ENCODE results near the gene S100A8. TPM values are rescaled to one million over a fixed set of nuclear protein-coding genes. Genes with fewer than 3 reads are reported as not detected.

Gene S100A8
- total and polyA plus RNA-seq, 2 donors (not counting 3 experiments of a cell fraction or from before 2014, with no cell fraction given): not detected

Small RNAs within 50 kb of the gene (small RNA-seq; reads per million reads assigned to genes)
- not detected for gene S100A15A (ENCODE audit: insufficient read depth, insufficient read length, low read depth, low replicate concordance)

Other genes starting within 250 kb of the S100A8 start
- gene SPRR2G, start 240.2 kb downstream of the S100A8 start, total RNA-seq: not detected in 2 replicates
- gene SPRR2G, start 240.2 kb downstream of the S100A8 start, polyA plus RNA-seq: not detected in 2 replicates
- gene LELP1, start 187.6 kb downstream of the S100A8 start, total RNA-seq: not detected in 2 replicates
- not detected in 2 replicates for gene LELP1, start 187.6 kb downstream of the S100A8 start, polyA plus RNA-seq
- gene PRR9, start 173.5 kb downstream of the S100A8 start, total RNA-seq: not detected in 2 replicates
- gene PRR9, start 173.5 kb downstream of the S100A8 start, polyA plus RNA-seq: not detected in 2 replicates
- not detected in 2 replicates for gene LORICRIN, start 131.4 kb downstream of the S100A8 start, total RNA-seq
- gene LORICRIN, start 131.4 kb downstream of the S100A8 start, polyA plus RNA-seq: not detected in 2 replicates
- not detected in 2 replicates for gene PGLYRP3, start 78.1 kb downstream of the S100A8 start, total RNA-seq
- gene PGLYRP3, start 78.1 kb downstream of the S100A8 start, polyA plus RNA-seq: not detected in 2 replicates
- gene PGLYRP4, start 42.2 kb downstream of the S100A8 start, total RNA-seq: not detected in 2 replicates
- not detected in 2 replicates for gene PGLYRP4, start 42.2 kb downstream of the S100A8 start, polyA plus RNA-seq
- gene S100A9, start 33.2 kb downstream of the S100A8 start, total RNA-seq: not detected in 2 replicates
- not detected in 2 replicates for gene S100A9, start 33.2 kb downstream of the S100A8 start, polyA plus RNA-seq
- gene S100A12, start 15.5 kb downstream of the S100A8 start, total RNA-seq: not detected in 2 replicates
- gene S100A12, start 15.5 kb downstream of the S100A8 start, polyA plus RNA-seq: not detected in 2 replicates
- gene S100A7A, start 25.4 kb upstream of the S100A8 start, total RNA-seq: not detected in 2 replicates
- gene S100A7A, start 25.4 kb upstream of the S100A8 start, polyA plus RNA-seq: not detected in 2 replicates
- not detected in 2 replicates for gene S100A7, start 69.6 kb upstream of the S100A8 start, total RNA-seq
- gene S100A7, start 69.6 kb upstream of the S100A8 start, polyA plus RNA-seq: not detected in 2 replicates
- gene S100A6, start 144.9 kb upstream of the S100A8 start, total RNA-seq: 908 and 937 TPM in 2 replicates
- 552 and 1,048 TPM in 2 replicates for gene S100A6, start 144.9 kb upstream of the S100A8 start, polyA plus RNA-seq
- gene S100A5, start 149.9 kb upstream of the S100A8 start, total RNA-seq: not detected in 2 replicates
- gene S100A5, start 149.9 kb upstream of the S100A8 start, polyA plus RNA-seq: not detected in 2 replicates
- not detected in 2 replicates for gene S100A4, start 154.7 kb upstream of the S100A8 start, total RNA-seq
- 0.62 and 1.1 TPM in 2 replicates for gene S100A4, start 154.7 kb upstream of the S100A8 start, polyA plus RNA-seq
- 0.42 TPM in 1 of 2 replicates, not detected in the other for gene S100A3, start 158.2 kb upstream of the S100A8 start, total RNA-seq
- gene S100A3, start 158.2 kb upstream of the S100A8 start, polyA plus RNA-seq: 1.3 and 1.9 TPM in 2 replicates
- 4.0 and 4.4 TPM in 2 replicates for gene S100A2, start 174.8 kb upstream of the S100A8 start, total RNA-seq
- 3.9 and 4.3 TPM in 2 replicates for gene S100A2, start 174.8 kb upstream of the S100A8 start, polyA plus RNA-seq
- 545 and 701 TPM in 2 replicates for gene S100A16, start 222.1 kb upstream of the S100A8 start, total RNA-seq
- gene S100A16, start 222.1 kb upstream of the S100A8 start, polyA plus RNA-seq: 1,770 and 2,016 TPM in 2 replicates
- gene S100A14, start 225.3 kb upstream of the S100A8 start, total RNA-seq: 0.35 TPM in 1 of 2 replicates, not detected in the other
- 0.10 TPM in 1 of 2 replicates, not detected in the other for gene S100A14, start 225.3 kb upstream of the S100A8 start, polyA plus RNA-seq
- 155 and 255 TPM in 2 replicates for gene S100A13, start 236.4 kb upstream of the S100A8 start, total RNA-seq
- gene S100A13, start 236.4 kb upstream of the S100A8 start, polyA plus RNA-seq: 332 and 360 TPM in 2 replicates
- gene S100A1, start 237.4 kb upstream of the S100A8 start, total RNA-seq: not detected in 2 replicates
- gene S100A1, start 237.4 kb upstream of the S100A8 start, polyA plus RNA-seq: not detected in 2 replicates
- gene CHTOP, start 243.0 kb upstream of the S100A8 start, total RNA-seq: 72.1 and 74.4 TPM in 2 replicates
- 47.1 and 62.0 TPM in 2 replicates for gene CHTOP, start 243.0 kb upstream of the S100A8 start, polyA plus RNA-seq

All from endothelial cell of umbilical vein (primary cell).